Head of caudate nucleus (tissue), 42 donors: ENCODE results near the gene CENPC.
A peak's percentile ranks its signal among the peaks of the same experiment; 100 is the strongest.

Source experiments
- DNase-seq, 42 donors: peaks; one replicate each; pipeline versions ENCODE4 v3.0.0 to v3.0.0-alpha.2; 2020 to 2021; ENCODE audit warnings: mixed read lengths in 7 of 42
- intact Hi-C: fragments of 100-400 bp; cut with DNase I; formaldehyde crosslinking; loops from one replicate; pipeline ENCODE4 v1.15.0; 2022

Gene CENPC, protein sequence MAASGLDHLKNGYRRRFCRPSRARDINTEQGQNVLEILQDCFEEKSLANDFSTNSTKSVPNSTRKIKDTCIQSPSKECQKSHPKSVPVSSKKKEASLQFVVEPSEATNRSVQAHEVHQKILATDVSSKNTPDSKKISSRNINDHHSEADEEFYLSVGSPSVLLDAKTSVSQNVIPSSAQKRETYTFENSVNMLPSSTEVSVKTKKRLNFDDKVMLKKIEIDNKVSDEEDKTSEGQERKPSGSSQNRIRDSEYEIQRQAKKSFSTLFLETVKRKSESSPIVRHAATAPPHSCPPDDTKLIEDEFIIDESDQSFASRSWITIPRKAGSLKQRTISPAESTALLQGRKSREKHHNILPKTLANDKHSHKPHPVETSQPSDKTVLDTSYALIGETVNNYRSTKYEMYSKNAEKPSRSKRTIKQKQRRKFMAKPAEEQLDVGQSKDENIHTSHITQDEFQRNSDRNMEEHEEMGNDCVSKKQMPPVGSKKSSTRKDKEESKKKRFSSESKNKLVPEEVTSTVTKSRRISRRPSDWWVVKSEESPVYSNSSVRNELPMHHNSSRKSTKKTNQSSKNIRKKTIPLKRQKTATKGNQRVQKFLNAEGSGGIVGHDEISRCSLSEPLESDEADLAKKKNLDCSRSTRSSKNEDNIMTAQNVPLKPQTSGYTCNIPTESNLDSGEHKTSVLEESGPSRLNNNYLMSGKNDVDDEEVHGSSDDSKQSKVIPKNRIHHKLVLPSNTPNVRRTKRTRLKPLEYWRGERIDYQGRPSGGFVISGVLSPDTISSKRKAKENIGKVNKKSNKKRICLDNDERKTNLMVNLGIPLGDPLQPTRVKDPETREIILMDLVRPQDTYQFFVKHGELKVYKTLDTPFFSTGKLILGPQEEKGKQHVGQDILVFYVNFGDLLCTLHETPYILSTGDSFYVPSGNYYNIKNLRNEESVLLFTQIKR

DNA sequence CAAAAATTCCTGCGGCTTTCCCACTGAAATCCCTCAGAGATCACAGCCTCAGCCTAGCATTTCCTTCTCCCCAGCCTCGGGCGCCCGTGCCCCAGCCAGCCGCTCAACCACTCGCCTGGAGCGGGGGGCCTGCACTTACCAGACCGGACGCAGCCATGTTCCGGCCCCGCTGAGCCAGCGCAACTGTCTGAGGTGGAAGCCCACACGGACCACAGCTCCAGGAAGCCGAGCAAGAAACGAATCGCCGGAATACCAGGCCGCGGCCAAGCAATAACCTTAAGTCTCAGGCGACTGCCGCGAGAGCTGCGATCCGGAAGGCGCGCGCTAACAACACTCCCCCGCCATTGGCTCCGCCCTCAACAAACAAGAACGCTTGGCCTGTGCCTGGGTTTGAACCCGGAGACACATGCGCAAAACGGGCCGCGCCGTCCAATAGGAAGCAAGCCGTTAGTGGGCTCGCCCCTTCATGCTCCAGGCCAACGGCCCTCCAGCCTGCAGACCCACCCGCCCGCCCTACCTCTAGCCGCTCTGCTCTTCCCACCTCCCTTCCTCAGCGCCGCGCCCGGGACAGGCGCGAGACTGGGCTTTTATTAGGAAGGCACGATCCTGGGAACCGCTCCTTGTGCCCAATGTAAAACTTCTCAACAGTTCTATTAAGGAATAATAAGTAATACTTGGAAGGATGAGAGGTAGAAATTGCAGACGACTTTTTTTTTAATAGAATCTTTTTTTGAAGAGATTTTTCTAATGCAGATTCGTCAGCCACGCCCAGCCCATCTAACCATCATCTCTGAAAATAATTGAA, at the start of gene CENPC:
TSS of gene CENPC (minus strand) at position 305 of the 805 bp plus-strand sequence. CDS start at position 157, 148 bp downstream.
- intact Hi-C loops = no loop called here
- peak; percentile 92 to 98 (median 96) for DNase-seq

DNA sequence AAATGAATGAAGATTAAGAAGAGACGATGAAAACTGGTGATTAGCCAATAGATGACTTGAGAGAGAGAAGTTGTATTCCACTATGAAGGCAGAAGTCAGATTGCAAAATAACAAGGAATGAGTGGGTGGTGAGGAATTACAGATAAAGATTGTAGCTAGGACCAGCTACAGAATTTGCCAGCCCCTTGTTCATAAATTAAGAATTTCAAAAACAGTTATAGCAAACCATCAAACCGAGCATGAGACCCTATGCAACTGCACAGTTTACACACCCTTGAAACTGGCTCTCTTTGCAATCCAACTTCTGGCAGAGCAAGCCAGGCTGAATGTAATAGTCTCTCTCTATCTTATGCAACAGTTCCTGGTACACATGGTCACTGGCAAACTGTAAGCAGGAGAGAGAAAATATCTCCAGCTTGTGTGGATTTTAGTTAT, 48.5 kb upstream of the CENPC start:
- DNase-seq = peak in 1 of 42 donors; percentile 2
- intact Hi-C loops = no loop called here

DNA sequence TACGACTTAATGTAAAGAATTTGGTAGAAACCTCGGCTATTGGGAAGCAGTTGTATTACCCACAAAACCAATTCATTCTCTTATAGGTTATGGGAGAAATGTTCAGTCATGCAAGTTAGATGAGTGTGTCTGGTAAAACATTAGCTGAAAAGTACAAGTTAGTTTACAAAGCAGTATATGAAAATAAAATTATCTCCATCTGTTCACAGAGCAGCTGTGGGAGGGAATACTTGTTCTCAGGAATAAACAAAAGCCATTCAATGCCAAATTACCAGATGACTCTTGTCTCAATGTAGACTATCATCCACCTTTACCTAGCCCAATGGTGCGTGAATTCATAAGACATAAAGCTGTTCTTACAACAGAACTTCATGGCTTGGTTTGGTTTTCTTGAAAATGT, 41.9 kb upstream of the CENPC start:
- intact Hi-C loops = no loop called here
- no peak for DNase-seq

DNA sequence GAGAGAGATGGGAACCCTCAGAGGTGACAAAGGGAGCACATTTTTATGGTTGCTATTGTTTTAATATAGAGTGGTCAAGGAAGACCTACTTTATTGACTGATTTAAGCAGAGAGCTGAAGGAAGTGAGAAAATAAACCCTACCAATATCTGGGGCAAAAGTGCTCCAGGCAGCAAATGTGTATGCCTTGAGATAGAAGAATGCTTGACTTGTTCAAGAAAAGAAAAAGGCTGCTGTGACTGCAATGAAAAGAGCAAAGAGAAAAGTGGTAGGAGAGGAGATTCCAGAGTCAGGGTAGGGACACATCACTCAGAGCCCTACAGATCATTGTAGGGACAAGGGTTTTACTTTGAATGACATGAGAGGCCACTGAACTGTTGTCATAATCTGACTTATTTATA, 39.2 kb upstream of the CENPC start:
- intact Hi-C loops = no loop called here
- DNase-seq = no peak

DNA sequence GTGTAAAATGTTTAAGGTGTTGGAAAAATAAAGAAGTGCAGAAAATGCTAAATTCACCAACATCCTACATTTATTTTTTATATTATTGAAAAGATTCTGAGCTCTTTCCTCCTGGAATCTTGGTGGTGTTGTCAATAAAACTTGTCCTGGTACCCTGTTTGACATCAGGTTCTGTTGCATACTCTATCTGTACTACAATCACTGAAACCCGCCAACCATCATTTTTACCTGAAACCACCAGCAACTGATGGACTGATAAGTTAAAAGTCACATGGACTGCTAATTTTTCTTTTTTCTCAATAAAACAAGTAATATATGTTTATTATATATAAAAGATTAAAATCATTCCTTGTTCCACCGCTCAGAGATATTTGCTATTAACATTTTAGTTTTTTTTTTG, 36.6 kb upstream of the CENPC start:
- no peak for DNase-seq
- intact Hi-C loops = no loop called here

DNA sequence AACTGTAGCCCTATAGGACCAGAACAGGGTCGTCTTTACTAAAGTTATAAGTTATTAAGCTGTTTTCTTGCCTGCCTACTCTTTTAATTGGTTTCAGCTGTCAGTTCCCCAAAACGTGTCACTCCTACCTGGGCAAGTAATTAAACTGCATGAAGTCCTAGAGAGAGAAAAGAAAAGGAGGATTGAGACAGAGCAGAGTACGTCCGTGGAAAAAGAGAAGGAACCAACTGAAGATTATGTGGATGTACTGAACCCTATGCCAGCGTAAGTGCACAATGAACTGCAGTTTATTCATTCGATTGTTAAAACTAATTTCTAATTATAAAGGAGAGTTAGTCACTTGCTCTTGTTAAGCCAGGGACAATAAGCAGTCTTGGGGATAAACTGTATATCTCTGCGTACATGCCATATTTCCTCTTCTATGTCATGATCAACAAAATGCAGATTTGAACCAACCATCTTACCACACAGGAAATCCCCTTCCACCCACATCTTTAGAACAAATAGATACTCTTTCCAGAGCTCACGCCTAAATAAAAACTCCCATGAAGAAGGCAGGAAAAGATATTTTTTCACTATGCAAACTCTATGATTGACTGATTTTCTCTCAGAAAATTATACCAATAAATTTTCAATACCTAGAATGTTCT, 36.0 kb upstream of the CENPC start:
- DNase-seq = no peak

DNA sequence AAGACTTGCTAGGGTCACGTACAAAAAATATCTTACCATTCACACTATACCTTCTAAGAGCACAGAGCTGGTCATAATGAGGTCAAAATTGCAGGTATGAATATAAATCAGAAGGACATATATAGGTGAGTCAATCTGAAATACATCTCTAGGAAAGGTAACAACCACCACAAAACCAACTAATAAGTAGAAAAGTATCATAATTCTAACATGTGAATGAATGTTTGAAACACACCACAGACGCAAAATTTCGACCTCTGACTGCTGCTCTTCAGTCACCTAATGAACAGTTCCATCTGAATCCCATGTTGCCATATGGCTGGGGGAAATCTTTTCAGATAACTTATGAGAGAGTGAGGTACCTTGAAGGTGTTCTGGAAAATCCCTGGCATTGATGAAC, 35.3 kb upstream of the CENPC start:
- DNase-seq = no peak
- intact Hi-C loops = no loop called here

More for the DNA sequence above, 36.0 kb upstream of the CENPC start:
- intact Hi-C loops = no loop called here

DNA sequence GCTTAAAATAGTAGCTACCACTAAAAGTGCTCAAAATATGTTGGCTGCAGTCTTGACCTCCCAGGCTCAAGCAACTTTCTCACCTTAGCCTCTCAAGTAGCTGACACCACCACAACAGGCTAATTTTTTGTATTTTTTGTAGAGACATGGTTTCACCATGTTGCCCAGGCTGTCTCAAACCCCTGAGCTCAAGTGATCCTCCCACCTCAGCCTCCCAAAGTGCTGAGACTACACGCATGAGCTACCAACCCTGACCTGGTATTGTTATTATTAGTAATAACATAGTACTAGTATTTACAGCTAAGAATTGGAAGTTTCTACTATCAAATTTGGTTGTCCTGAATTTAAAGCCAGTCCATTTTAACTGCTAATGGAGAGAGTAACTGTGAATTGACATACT, 31.2 kb upstream of the CENPC start:
- DNase-seq = no peak
- intact Hi-C loops = no loop called here

DNA sequence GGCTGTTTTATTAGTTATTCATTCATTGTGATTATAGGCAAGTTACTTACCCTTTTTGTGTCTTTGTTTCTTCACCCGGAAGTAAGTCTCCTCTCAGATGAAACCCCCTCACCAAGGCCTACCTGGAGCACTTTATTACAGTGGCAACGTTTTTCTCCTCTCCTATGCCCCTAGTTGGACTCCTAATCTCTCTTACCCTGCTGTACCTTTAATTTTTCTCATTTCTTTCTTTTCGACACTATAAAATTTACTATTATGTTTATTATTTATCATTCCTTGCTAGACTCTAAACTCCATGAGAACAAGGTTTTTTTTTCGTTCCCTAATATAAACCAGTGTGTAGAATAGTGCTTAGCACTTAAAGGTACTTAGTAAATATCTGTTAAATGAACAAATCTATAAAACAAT, 30.8 kb upstream of the CENPC start:
- no peak for DNase-seq
- intact Hi-C loops = no loop called here

DNA sequence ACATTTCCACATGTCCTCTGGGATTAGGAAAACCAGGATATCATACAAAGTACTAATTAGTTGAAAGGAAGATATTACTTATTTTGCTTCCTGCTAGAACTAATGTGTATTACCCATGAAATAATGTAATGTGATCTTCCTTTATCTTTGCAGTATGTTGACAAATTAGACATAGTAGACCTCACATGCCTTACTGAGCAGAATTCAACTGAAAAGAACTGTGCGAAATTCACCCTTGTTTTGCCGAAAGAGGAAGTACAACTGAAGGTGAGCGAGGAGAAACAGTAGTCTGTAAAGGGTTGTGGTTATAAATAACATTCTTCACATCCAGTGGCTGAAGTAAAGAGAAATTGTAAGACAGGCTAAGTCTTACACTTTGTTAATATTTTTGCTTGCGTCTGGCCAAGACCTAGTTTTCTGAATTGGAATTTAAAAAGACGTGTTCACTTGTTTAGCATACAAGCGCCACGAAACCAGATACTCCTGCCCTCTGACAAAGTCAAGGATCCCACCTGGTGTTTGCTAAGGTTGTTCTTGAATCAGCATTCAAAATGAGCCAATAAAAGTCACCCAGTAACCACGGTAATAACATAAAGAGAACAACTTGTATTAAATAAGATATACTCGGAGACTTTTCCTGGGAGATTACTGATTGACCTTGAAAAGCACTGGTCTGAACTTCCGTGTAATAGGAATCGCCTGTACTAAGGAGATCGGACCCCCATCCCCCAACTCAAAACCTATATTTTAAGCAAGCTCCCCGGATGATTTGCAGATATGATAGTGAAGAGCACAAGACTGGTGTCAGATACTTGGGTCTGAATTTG, 30.1 kb upstream of the CENPC start:
- DNase-seq = no peak
- intact Hi-C loops = no loop called here

DNA sequence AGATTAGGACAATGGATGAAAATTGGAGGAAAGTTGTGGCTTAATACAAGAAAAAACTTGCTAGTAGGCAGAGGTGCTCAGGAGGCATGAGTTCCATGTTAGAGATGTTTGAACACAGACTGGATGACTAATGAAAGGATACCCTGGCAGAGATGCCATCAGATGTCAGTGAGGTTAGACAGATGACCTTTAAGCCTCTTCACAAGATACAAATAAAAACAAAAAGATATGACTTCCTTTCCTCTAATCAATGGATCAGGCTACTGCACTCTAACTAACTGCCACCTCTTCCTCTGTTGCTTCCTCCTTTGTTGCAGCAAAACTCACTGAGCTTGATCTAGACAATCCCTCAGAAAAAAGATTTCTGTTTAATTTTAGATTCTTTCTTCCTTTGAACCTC, 27.9 kb upstream of the CENPC start:
- intact Hi-C loops = no loop called here
- no peak for DNase-seq

DNA sequence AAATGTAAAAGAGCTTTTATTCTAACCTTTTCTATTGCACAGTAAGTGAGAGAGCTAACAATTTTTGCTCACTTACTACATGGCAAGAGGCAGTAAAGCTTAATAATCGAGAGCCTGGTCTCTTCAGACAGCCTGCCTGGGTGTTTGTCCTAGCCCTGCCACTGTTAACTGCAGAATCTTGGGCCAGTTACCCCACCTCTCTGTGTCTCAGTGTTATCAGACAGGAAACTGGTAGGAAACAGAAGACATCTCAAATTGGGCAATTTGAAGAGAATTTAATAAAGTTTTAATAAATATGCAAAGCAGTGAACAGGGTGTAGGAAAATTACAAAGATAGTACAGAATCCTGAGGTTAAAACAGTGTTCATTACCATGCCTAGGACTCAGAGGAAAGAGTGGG, 26.7 kb upstream of the CENPC start:
- DNase-seq = no peak
- intact Hi-C loops = no loop called here

DNA sequence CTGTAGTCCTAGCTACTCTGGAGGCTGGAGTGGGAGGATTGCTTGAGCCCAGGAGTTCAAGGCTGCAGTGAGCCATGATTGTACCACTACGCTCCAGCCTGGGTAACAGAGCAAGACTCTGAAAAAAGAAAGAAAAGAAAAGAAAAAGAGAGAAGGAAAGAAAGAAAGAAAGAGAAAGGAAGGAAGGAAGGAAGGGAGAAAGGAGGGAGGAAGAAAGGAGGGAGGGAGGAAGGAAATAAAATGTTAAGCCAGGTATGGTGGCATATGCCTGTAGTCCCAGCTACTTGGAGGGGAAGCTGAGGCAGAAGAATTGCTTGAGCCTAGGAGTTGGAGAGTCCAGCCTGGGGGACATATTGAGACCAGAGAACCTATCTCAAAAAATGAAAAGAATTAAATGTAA, 25.2 kb upstream of the CENPC start:
- no peak for DNase-seq
- intact Hi-C loops = no loop called here

DNA sequence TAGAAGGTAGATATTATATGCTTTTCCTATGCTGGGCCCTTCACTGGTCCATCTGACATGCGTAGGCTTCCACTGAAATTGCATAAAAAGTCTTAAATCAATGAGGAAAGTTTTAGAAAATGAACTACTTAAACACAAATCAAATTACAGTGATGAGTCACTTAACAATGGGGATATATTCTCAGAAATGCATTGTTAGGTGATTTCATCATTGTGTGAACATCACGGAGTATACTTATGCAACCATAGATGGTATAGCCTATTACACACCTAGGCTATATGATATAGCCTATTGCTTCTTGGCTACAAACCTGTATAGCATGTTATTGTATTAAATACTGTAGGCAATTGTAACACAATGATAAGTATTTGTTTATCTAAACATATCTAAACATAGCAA, 23.5 kb upstream of the CENPC start:
- intact Hi-C loops = no loop called here
- DNase-seq = no peak

DNA sequence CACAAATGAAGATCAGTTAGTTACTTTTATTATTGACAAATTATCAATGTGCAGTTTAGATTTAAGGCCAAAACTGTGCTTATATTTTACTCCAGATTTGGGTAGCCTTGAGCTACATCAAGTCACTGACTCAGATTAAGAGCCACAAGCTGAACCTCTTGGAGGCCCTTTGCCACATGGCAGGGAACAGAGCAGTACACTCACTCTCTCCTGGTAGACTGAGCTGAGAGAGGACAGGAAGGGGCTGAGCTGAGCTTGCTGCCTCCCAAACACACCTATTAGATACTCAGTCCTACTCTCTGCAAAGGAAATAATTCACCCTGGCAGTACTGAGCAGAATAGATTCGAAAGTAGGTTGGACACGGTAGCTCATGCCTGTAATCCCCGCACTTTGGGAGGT, 21.0 kb upstream of the CENPC start:
- intact Hi-C loops = no loop called here
- no peak for DNase-seq

DNA sequence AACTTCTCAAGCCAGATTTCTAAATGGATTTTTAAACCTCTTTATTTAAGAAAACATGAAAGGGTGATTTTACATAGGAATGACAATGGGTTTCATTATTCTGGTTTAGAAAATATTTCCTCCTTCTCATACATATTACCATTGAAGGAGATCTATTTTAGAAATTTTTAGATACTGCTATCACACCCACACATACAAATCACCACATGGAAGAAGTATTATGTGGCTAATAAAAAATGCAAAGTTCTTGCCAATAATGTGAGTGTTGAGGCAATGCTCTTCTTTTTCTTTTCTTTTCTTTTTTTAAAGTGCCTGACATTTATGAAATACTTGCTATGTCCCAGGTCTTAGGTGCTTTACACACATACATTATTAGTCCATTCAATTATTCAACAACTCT, 20.0 kb upstream of the CENPC start:
- intact Hi-C loops = no loop called here
- DNase-seq = no peak

DNA sequence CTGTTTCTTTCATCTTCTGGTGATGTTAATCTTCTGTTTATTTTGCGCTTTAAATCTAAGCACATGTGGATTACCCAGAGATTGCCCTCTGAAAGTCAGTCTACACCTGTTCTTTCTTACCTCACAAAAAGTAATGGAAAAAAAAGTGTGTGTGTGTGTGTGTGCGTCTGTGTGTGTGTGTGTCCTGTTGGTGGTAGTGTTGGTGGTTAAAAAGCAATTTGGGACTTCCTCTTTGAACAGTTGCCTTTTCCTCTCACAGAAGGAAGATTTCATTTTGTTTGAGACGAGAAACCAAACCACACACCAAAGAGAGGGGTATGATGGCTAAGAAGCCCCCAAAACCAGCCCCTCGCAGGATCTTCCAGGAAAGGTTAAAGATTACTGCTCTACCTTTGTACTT, 13.2 kb upstream of the CENPC start, which contains the start of gene STAP1:
TSS of gene STAP1 (plus strand) at position 235 of the 400 bp plus-strand sequence. CDS start at position 318, 83 bp downstream.
- intact Hi-C loops = loop anchor here (10.0 kb wide), 1 partner anchor 136 kb away; no protein-coding TSS in a partner anchor
- DNase-seq = no peak

DNA sequence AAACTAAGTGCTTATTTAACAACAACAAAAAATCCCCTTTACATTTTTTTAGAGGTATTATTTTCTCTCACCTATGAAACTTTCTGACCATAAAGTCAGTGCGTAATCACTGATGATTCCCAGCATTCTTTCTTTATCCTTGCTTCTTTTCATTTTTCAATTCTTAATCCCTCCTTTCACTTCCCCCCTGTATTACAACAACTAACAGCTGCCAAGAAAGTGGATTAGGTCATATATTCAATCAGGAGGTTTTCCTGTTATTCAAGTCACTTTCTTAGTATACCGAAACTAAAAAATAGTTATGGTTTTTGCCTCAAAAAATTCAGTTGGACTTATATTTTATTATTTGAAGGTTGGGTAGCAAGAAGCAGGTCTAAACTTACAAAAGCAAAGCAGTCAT, 11.1 kb upstream of the CENPC start:
- intact Hi-C loops = loop anchor here (10.0 kb wide), 1 partner anchor 138 kb away; no protein-coding TSS in a partner anchor
- no peak for DNase-seq
